Spleen (tissue), 11 donors: ENCODE results near the gene MRO. TPM values are rescaled to one million over a fixed set of nuclear protein-coding genes. Genes with fewer than 3 reads are reported as not detected.

ENCODE experiments used
- DNase-seq: peaks from one replicate; pipeline ENCODE4 v3.0.0-alpha.2; 2020
- H3K27ac ChIP-seq, 8 donors: fragments of 200-600 bp; sonication (generic) in 7 of 8; 1 replicate in 4 of 8; 2 replicates in 4 of 8; pipeline versions ENCODE4 v1.5.0 to v1.8.0; 2016 to 2021; ENCODE audit warnings: inconsistent platforms in 4 of 8, mild to moderate bottlenecking in 4 of 8, moderate library complexity in 1 of 8
- H3K27me3 ChIP-seq, 7 donors: fragments of 200-600 bp; sonication (generic) in 6 of 7; replicated peaks in 1 of 7; 1 replicate in 4 of 7; 2 replicates in 3 of 7; pipeline versions ENCODE4 v1.5.0 to v1.8.0; 2016 to 2021; ENCODE audit warnings: inconsistent platforms in 3 of 7, mild to moderate bottlenecking in 1 of 7
- H3K36me3 ChIP-seq, 6 donors: fragments of 200-600 bp; sonication (generic) in 5 of 6; 1 replicate in 4 of 6; 2 replicates in 2 of 6; pipeline versions ENCODE4 v1.5.0 to v1.8.0; 2016 to 2021; ENCODE audit warnings: inconsistent platforms in 2 of 6
- H3K4me1 ChIP-seq, 6 donors: fragments of 200-600 bp; sonication (generic) in 5 of 6; 1 replicate in 3 of 6; 2 replicates in 3 of 6; pipeline versions ENCODE4 v1.5.0 to v1.8.0; 2016 to 2021; ENCODE audit warnings: inconsistent platforms in 3 of 6
- H3K4me3 ChIP-seq, 8 donors: fragments of 200-600 bp; sonication (generic) in 7 of 8; 1 replicate in 4 of 8; 2 replicates in 4 of 8; pipeline versions ENCODE4 v1.5.0 to v1.8.0; 2016 to 2021; ENCODE audit warnings: inconsistent platforms in 4 of 8, mild to moderate bottlenecking in 4 of 8, moderate library complexity in 2 of 8
- H3K9me3 ChIP-seq, 8 donors: fragments of 200-600 bp; sonication (generic) in 7 of 8; 1 replicate in 4 of 8; 2 replicates in 4 of 8; pipeline versions ENCODE4 v1.5.0 to v1.8.0; 2016 to 2021; ENCODE audit warnings: inconsistent platforms in 4 of 8
- CTCF ChIP-seq, 11 experiments: fragments of 200-600 bp in 7 of 11; fragments of 450-650 bp in 4 of 11; sonication (generic) in 4 of 11; IDR thresholded peaks in 8 of 11; conservative IDR thresholded peaks in 3 of 11; 1 replicate in 7 of 11; 2 replicates in 4 of 11; pipeline versions ENCODE4 v1.4.0 to v1.8.0; 2016 to 2021; ENCODE audit warnings: antibody characterized with exemption in 11 of 11, inconsistent platforms in 4 of 11, mild to moderate bottlenecking in 1 of 11
- POLR2A ChIP-seq, 3 donors: fragments of 450-650 bp; IDR thresholded peaks; one replicate each; pipeline ENCODE4 v1.5.1; 2017; ENCODE audit warnings: antibody characterized with exemption in 3 of 3, mild to moderate bottlenecking in 1 of 3
- POLR2AphosphoS5 ChIP-seq, 3 donors: sonication (generic); formaldehyde crosslinking; IDR thresholded peaks; one replicate each; pipeline ENCODE4 v1.5.1; 2017; ENCODE audit warnings: antibody characterized with exemption in 3 of 3
- WGBS, 5 donors: extraction: QIAGEN DNeasy Blood & Tissue Kit in 3 of 5; methylation state at CpG; one replicate each; pipeline versions ENCODE4 v1.1.5 to v1.1.7; 2013 to 2018; 5-methylcytosine and 5-hydroxymethylcytosine counted together
- intact Hi-C: fragments of 100-400 bp; cut with DNase I; formaldehyde crosslinking; loops from one replicate; pipeline ENCODE4 v1.15.0; 2023; ENCODE audit warnings: low total_unique reads
- polyA plus RNA-seq, 3 donors: library from polyadenylated mRNA; stranded (reverse); fragments of 200-250 nt; gene quantifications; one replicate each; pipeline ENCODE4 v1.2.1, GENCODE V29; 2013
- total RNA-seq, 7 donors: library from RNA; depleted of rRNA in 3 of 7; stranded (reverse); fragments of >200 nt in 3 of 7; fragmentation: NEBNext Ultra II Directional in 4 of 7; extraction: Animal tissue kit (Norgen Biotek cat#: 25700) in 4 of 7; gene quantifications; one replicate each; pipeline versions ENCODE4 v1.1.0 to v1.2.1, GENCODE V29; 2016 to 2021
- donor health status: healthy with polysubstance abuse.
- donor health status: DM: no; HTN: no; CAD: no; lungs with moderate emphysema.
- donor health status: DM: no; HTN: no; CAD: no.
- donor health status: Bipolar disorder and iron deficiency.
- donor health status: healthy.
- donor health status: DM: no; HTN: no; CAD: no.
- donor health status: DM: yes; HTN: yes; CAD: no.

The MRO gene
- total and polyA plus RNA-seq, 10 donors, result 0.48 to 8.1 (median 4.1) TPM

GRCh38 chr18:50844554-50844953 lies 24.7 kb upstream of the MRO start:
- TF ChIP-seq CTCF (IDR thresholded peaks at IDR 0.05 in 8 of 11, conservative IDR thresholded peaks at IDR 0.05 in 3 of 11), result no peak
- no peak for TF ChIP-seq POLR2AphosphoS5 (IDR thresholded peaks at IDR 0.05)
- no peak for TF ChIP-seq POLR2A (IDR thresholded peaks at IDR 0.05)
- Histone ChIP-seq H3K4me1 (peaks cover 4 to 29% (median 7%) of the 10 kb centered on the region in 6 donors), H3K36me3 (no peaks in the 10 kb centered on the region), H3K4me3 (no peak overlapping the region), H3K9me3 (no peaks in the 10 kb centered on the region), H3K27ac (no peak overlapping the region), H3K27me3 (no peaks in the 10 kb centered on the region)
- no peak for DNase-seq
- intact Hi-C loops, result no loop called here
- WGBS, 5 donors, result 83 to 95% (median 90%) methylated on average over 6 of the region's 6 CpGs

GRCh38 chr18:50842846-50843245 lies 23.0 kb upstream of the MRO start:
- peaks cover 0 to 19% (median 6%) of the 10 kb centered on the region in 6 donors for H3K4me1 ChIP-seq
- WGBS, 5 donors, result 0 to 85% (median 0%) methylated on average over 1 of the region's 1 CpG
- H3K4me3 ChIP-seq, result no peak overlapping the region
- H3K36me3 ChIP-seq, result no peaks in the 10 kb centered on the region
- TF ChIP-seq POLR2AphosphoS5 (IDR thresholded peaks at IDR 0.05), result no peak
- no peak for TF ChIP-seq CTCF (IDR thresholded peaks at IDR 0.05 in 8 of 11, conservative IDR thresholded peaks at IDR 0.05 in 3 of 11)
- TF ChIP-seq POLR2A (IDR thresholded peaks at IDR 0.05), result no peak
- no peaks in the 10 kb centered on the region for H3K9me3 ChIP-seq
- no peaks in the 10 kb centered on the region for H3K27me3 ChIP-seq
- DNase-seq, result no peak
- peak overlapping the region in 2 of 8 donors; percentile 2 to 7 for H3K27ac ChIP-seq
- intact Hi-C loops, result no loop called here

- DNase-seq, result no peak
- WGBS, 5 donors, result 61 to 82% (median 66%) methylated on average over 3 of the region's 3 CpGs
- Histone ChIP-seq H3K27ac (peak overlapping the region in 2 of 8 donors; percentile 1 to 40), H3K4me3 (no peak overlapping the region), H3K4me1 (peaks cover 17 to 47% (median 19%) of the 10 kb centered on the region in 6 donors), H3K36me3 (no peaks in the 10 kb centered on the region), H3K27me3 (no peaks in the 10 kb centered on the region), H3K9me3 (no peaks in the 10 kb centered on the region)
- TF ChIP-seq POLR2A (IDR thresholded peaks at IDR 0.05), result no peak
- TF ChIP-seq POLR2AphosphoS5 (IDR thresholded peaks at IDR 0.05), result peak in 2 of 3 donors; percentile 22 to 73
- no peak for TF ChIP-seq CTCF (IDR thresholded peaks at IDR 0.05 in 8 of 11, conservative IDR thresholded peaks at IDR 0.05 in 3 of 11)
- intact Hi-C loops, result no loop called here
Observed at GRCh38 chr18:50839996-50840395, 20.2 kb upstream of the MRO start.

GRCh38 chr18:50839341-50839740 lies 19.5 kb upstream of the MRO start:
- WGBS, 5 donors, result 69 to 92% (median 87%) methylated on average over 2 of the region's 2 CpGs
- Histone ChIP-seq H3K4me1 (peaks cover 17 to 47% (median 19%) of the 10 kb centered on the region in 6 donors), H3K4me3 (no peak overlapping the region), H3K9me3 (no peaks in the 10 kb centered on the region), H3K36me3 (no peaks in the 10 kb centered on the region), H3K27ac (peak overlapping the region in 1 of 8 donors; percentile 40), H3K27me3 (no peaks in the 10 kb centered on the region)
- TF ChIP-seq POLR2A (IDR thresholded peaks at IDR 0.05), result no peak
- TF ChIP-seq CTCF (IDR thresholded peaks at IDR 0.05 in 8 of 11, conservative IDR thresholded peaks at IDR 0.05 in 3 of 11), result no peak
- no peak for TF ChIP-seq POLR2AphosphoS5 (IDR thresholded peaks at IDR 0.05)
- intact Hi-C loops, result no loop called here
- no peak for DNase-seq
